Kidney (tissue), 14 donors: Measurements from ENCODE around the gene PF4V1. TPM values are rescaled to one million over a fixed set of nuclear protein-coding genes. Genes with fewer than 3 reads are reported as not detected.

ENCODE experiments used
- DNase-seq, 5 donors: peaks; one replicate each; pipeline ENCODE4 v3.0.0-alpha.2; 2013 to 2020
- FAIRE-seq: peaks from 2 replicates; lab custom pipeline; 2012; peaks lifted over from hg19 to GRCh38; lab: Jason Lieb, UNC
- H3K27ac ChIP-seq, 2 donors: one replicate each; pipeline ENCODE4 v1.7.0; 2013; ENCODE audit warnings: low read depth in 2 of 2, low read length in 2 of 2, inconsistent platforms in 1 of 2
- H3K27me3 ChIP-seq: one replicate; pipeline ENCODE4 v1.7.1; 2013; ENCODE audit warnings: low read length, inconsistent platforms; ENCODE audit not compliant: control insufficient read depth, insufficient read depth
- H3K36me3 ChIP-seq, 3 donors: one replicate each; pipeline versions ENCODE4 v1.7.0 to v1.7.1; 2013; ENCODE audit warnings: low read length in 3 of 3, control low read depth in 1 of 3, inconsistent platforms in 1 of 3; ENCODE audit not compliant: insufficient read depth in 3 of 3, control insufficient read depth in 2 of 3
- H3K4me1 ChIP-seq, 3 donors: one replicate each; pipeline versions ENCODE4 v1.7.0 to v1.7.1; 2013; ENCODE audit warnings: low read length in 3 of 3, inconsistent platforms in 1 of 3, low read depth in 1 of 3; ENCODE audit not compliant: control insufficient read depth in 2 of 3, insufficient read depth in 2 of 3
- H3K4me3 ChIP-seq, 3 donors: one replicate each; pipeline versions ENCODE4 v1.7.0 to v1.8.1; 2013; ENCODE audit warnings: low read length in 3 of 3, control low read depth in 1 of 3, inconsistent platforms in 1 of 3
- H3K9ac ChIP-seq, 3 donors: one replicate each; pipeline versions ENCODE4 v1.7.0 to v1.7.1; 2013; ENCODE audit warnings: low read length in 3 of 3, control low read depth in 1 of 3, inconsistent platforms in 1 of 3
- H3K9me3 ChIP-seq, 3 donors: one replicate each; pipeline versions ENCODE4 v1.7.0 to v1.7.1; 2013; ENCODE audit warnings: low read length in 3 of 3, control low read depth in 1 of 3, inconsistent platforms in 1 of 3; ENCODE audit not compliant: control insufficient read depth in 2 of 3, insufficient read depth in 1 of 3
- intact Hi-C: fragments of 100-400 bp; cut with DNase I; formaldehyde crosslinking; loops from one replicate; pipeline ENCODE4 v1.11.1; 2022
- polyA plus RNA-seq: library from polyadenylated mRNA; stranded (reverse); fragments of 350-450 nt; fragmentation: Illumina TruSeq; extraction: RNeasy Lipid Tissue Mini Kit (QIAGEN cat#74804); gene quantifications from one replicate; pipeline ENCODE4 v1.2.3, GENCODE V29; 2014; ENCODE audit warnings: low read depth, low replicate concordance; ENCODE audit not compliant: insufficient read depth
- total RNA-seq: library from RNA; stranded (reverse); fragmentation: NEBNext Ultra II Directional; extraction: Animal tissue kit (Norgen Biotek cat#: 25700); gene quantifications from one replicate; pipeline ENCODE4 v1.2.1, GENCODE V29; 2021
- TF ChIP-seq, protein P1 (sequence below): IDR thresholded peaks from 3 replicates; pipeline ENCODE4 v1.5.1; 2012; ENCODE audit warnings: mild to moderate bottlenecking, moderate library complexity, borderline replicate concordance; ENCODE audit not compliant: insufficient read depth; ENCODE audit errors: extremely low read depth
- donor health status: control.
- donor health status: control.
- donor health status: control.
- donor health status: control.
- donor health status: control.
- donor health status: DM: yes; HTN: yes; CAD: no.
- donor health status: Normal renal cell carcinoma (clear cell type).

PF4V1 gene
- total and polyA plus RNA-seq, 2 donors from 2014 or later: 1.0 TPM; not detected in 1

DNA sequence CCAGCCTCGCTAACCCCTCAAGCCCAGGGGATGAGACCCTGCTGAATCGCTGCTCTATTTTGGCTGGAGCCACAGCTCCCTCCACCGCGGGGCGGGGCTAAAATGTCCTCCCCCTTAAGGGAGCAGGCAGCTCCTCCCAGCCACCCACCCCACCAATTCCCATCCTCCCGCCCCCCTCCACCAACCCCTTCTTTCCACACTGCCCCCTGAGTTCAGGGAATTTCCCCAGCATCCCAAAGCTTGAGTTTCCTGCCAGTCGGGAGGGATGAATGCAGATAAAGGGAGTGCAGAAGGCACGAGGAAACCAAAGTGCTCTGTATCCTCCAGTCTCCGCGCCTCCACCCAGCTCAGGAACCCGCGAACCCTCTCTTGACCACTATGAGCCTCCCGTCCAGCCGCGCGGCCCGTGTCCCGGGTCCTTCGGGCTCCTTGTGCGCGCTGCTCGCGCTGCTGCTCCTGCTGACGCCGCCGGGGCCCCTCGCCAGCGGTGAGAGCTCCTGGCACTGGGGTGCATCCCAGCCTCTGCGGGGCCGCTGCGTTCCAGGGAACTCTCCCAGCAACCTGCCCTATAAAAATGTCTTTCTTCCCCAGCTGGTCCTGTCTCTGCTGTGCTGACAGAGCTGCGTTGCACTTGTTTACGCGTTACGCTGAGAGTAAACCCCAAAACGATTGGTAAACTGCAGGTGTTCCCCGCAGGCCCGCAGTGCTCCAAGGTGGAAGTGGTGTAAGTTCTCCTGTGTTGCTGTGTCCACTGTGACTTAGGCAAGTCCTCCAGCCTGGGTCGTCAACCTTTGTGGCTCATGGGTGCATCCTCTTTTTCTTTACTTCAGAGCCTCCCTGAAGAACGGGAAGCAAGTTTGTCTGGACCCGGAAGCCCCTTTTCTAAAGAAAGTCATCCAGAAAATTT is 16.5 kb upstream of the PF4V1 start, which contains the start of gene CXCL6:
CXCL6 (plus strand) TSS at position 306 of the 907 bp plus-strand sequence; CDS start at position 379, 73 bp downstream.
- no peak for FAIRE-seq
- Histone ChIP-seq H3K27ac (no peak within 1 kb of the TSS), H3K4me3 (peak within 1 kb of the TSS in 2 of 3 donors; percentile 43 to 50), H3K27me3 (peaks cover 2% of the 10 kb centered on the region), H3K4me1 (no peaks in the 10 kb centered on the region), H3K36me3 (no peaks in the 10 kb centered on the region), H3K9ac (no peak within 1 kb of the TSS), H3K9me3 (no peaks in the 10 kb centered on the region)
- TF ChIP-seq, protein P1, sequence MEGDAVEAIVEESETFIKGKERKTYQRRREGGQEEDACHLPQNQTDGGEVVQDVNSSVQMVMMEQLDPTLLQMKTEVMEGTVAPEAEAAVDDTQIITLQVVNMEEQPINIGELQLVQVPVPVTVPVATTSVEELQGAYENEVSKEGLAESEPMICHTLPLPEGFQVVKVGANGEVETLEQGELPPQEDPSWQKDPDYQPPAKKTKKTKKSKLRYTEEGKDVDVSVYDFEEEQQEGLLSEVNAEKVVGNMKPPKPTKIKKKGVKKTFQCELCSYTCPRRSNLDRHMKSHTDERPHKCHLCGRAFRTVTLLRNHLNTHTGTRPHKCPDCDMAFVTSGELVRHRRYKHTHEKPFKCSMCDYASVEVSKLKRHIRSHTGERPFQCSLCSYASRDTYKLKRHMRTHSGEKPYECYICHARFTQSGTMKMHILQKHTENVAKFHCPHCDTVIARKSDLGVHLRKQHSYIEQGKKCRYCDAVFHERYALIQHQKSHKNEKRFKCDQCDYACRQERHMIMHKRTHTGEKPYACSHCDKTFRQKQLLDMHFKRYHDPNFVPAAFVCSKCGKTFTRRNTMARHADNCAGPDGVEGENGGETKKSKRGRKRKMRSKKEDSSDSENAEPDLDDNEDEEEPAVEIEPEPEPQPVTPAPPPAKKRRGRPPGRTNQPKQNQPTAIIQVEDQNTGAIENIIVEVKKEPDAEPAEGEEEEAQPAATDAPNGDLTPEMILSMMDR: no peak
- DNase-seq: peak; percentile 24 to 82 (median 34)
- intact Hi-C loops: no loop called here

GRCh38 chr4:73839071-73839470 is 14.0 kb upstream of the PF4V1 start:
- FAIRE-seq: no peak
- H3K27ac ChIP-seq: no peak overlapping the region
- H3K4me3 ChIP-seq: no peak overlapping the region
- intact Hi-C loops: no loop called here
- no peak overlapping the region for H3K9ac ChIP-seq
- no peak for DNase-seq
- H3K27me3 ChIP-seq: peaks cover 2% of the 10 kb centered on the region
- TF ChIP-seq, protein P1: no peak
- no peaks in the 10 kb centered on the region for H3K9me3 ChIP-seq
- H3K36me3 ChIP-seq: no peaks in the 10 kb centered on the region
- H3K4me1 ChIP-seq: no peaks in the 10 kb centered on the region

DNA sequence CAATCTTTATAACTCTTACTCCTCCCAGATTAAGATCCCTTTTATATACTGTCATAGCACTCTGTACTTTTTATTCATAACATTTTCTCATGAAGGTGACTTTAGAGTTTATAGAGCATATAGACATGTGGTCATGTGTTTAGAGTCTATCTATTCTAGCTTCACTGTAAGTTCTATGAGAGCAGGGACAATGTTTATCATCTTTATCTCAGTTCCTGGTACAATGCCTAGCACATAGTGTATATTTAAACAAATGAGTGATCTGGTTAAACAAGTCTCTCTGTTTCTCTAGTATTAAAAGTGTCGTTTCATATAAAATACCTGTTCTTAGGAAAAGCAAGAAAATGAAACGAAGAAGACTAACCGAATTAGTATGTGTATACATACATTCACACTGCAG is 13.4 kb upstream of the PF4V1 start:
- TF ChIP-seq, protein P1: no peak
- no peak for FAIRE-seq
- Histone ChIP-seq H3K9me3 (no peaks in the 10 kb centered on the region), H3K27me3 (peaks cover 2% of the 10 kb centered on the region), H3K9ac (no peak overlapping the region), H3K4me3 (no peak overlapping the region), H3K27ac (no peak overlapping the region), H3K36me3 (no peaks in the 10 kb centered on the region), H3K4me1 (no peaks in the 10 kb centered on the region)
- intact Hi-C loops: no loop called here
- no peak for DNase-seq
